H1 (cell line): ENCODE results near the gene SMIM15. TPM values are rescaled to one million over a fixed set of nuclear protein-coding genes. Genes with fewer than 3 reads are reported as not detected.

ENCODE experiments used
- CHD7 ChIP-seq: fragments of 300-600 bp; sonication (generic); IDR thresholded peaks from 2 replicates; pipeline ENCODE4 v1.7.1; 2012; ENCODE audit warnings: low read length, moderate library complexity, mild to moderate bottlenecking, inconsistent platforms; ENCODE audit not compliant: insufficient replicate concordance
- CTBP2 ChIP-seq: IDR thresholded peaks from 2 replicates; pipeline ENCODE4 v1.7.0; 2011; ENCODE audit warnings: borderline replicate concordance, mild to moderate bottlenecking, moderate library complexity, mixed read lengths, low read length; ENCODE audit not compliant: insufficient read depth, insufficient read length
- EZH2 ChIP-seq: fragments of 200-600 bp; sonication (generic); IDR thresholded peaks from 2 replicates; pipeline ENCODE4 v1.7.1; 2012; ENCODE audit warnings: low read depth, mild to moderate bottlenecking, moderate library complexity, low read length, inconsistent platforms; ENCODE audit not compliant: severe bottlenecking
- GTF2F1 ChIP-seq: IDR thresholded peaks from 2 replicates; pipeline ENCODE4 v1.6.1; 2012; ENCODE audit warnings: low read depth, low read length, improper control_type of control experiment, borderline replicate concordance
- HDAC2 ChIP-seq, 2 experiments: fragments of 300-600 bp in 1 of 2; sonication (generic) in 1 of 2; IDR thresholded peaks; 2 replicates each; pipeline ENCODE4 v1.6.1; 2011 to 2012; ENCODE audit warnings: low read depth in 2 of 2, low read length in 2 of 2, mild to moderate bottlenecking in 2 of 2, moderate library complexity in 2 of 2, borderline replicate concordance in 1 of 2, inconsistent platforms in 1 of 2
- JUN ChIP-seq: IDR thresholded peaks from 2 replicates; pipeline ENCODE4 v1.6.1; 2011; ENCODE audit warnings: low read depth, mild to moderate bottlenecking, improper control_type of control experiment, low read length
- KDM4A ChIP-seq: IDR thresholded peaks from one replicate; pipeline ENCODE4 v1.7.1; 2012; ENCODE audit warnings: low read depth, mild to moderate bottlenecking, moderate library complexity, low read length, inconsistent platforms; ENCODE audit not compliant: severe bottlenecking
- SIRT6 ChIP-seq: IDR thresholded peaks from one replicate; pipeline ENCODE4 v1.7.1; 2012; ENCODE audit warnings: low read length, inconsistent platforms
- YY1 ChIP-seq: IDR thresholded peaks from 2 replicates; pipeline ENCODE4 v1.6.1; 2011; ENCODE audit warnings: low read depth, mild to moderate bottlenecking, low read length
- polyA plus RNA-seq, 7 experiments: library from polyadenylated mRNA; depleted of rRNA in 3 of 7; stranded (reverse) in 5 of 7; unstranded in 2 of 7; fragments of >200 nt in 5 of 7; fragments of 200-250 nt in 2 of 7; gene quantifications; 1 replicate in 5 of 7; 2 replicates in 1 of 7; 4 replicates in 1 of 7; pipeline versions ENCODE4 v1.2.1 to v1.2.3, GENCODE V29; 2011 to 2013; ENCODE audit warnings: missing spikeins in 2 of 7, mixed read lengths in 2 of 7
- total RNA-seq: library from RNA; stranded (reverse); fragmentation: NEBNext Ultra II Directional; extraction: Animal tissue kit (Norgen Biotek cat#: 25700); gene quantifications from 2 replicates; pipeline ENCODE4 v1.2.1, GENCODE V29; 2021

Gene SMIM15
- total and polyA plus RNA-seq, 2 of the 8 experiments (the other 6 are each of a cell fraction or from before 2014, with no cell fraction given) = 17.6 to 53.1 TPM

- TF ChIP-seq CHD7 (no peak), JUN (no peak), EZH2 (no peak), GTF2F1 (no peak), YY1 (peak; percentile 90), CTBP2 (no peak), SIRT6 (no peak), HDAC2 (IDR thresholded peaks at IDR 0.05; ENCODE audit: borderline replicate concordance in 1 of 2, low read depth in 2 of 2, low read length in 2 of 2) (peak; percentile 48 to 98; a peak in 2 of 4 replicates), KDM4A (peak; percentile 71)
Measured at GRCh38 chr5:61162010-61162831, at the start of gene SMIM15 (continued).
